Smooth muscle cell (in vitro differentiated cells): Measurements from ENCODE around the gene ABCG1. TPM values are rescaled to one million over a fixed set of nuclear protein-coding genes. Genes with fewer than 3 reads are reported as not detected.

Source experiments
- DNase-seq: peaks from one replicate; lab custom pipeline; 2025; ENCODE audit not compliant: unreplicated experiment; lab: John Stamatoyannopoulos, UW
- H2AFZ ChIP-seq: fragments of 200-600 bp; sonication (generic); 2 replicates; pipeline ENCODE4 v1.6.0; 2016; ENCODE audit warnings: antibody characterized with exemption, low read depth, mild to moderate bottlenecking
- H3F3A ChIP-seq: fragments of 200-600 bp; sonication (generic); 2 replicates; pipeline ENCODE4 v1.6.0; 2017; ENCODE audit warnings: antibody characterized with exemption, low read depth
- H3K27ac ChIP-seq: fragments of 200-600 bp; sonication (generic); 2 replicates; pipeline ENCODE4 v1.5.1; 2016; ENCODE audit warnings: low read depth, mild to moderate bottlenecking
- H3K27me3 ChIP-seq: fragments of 200-600 bp; sonication (generic); 2 replicates; pipeline ENCODE4 v1.6.1; 2016; ENCODE audit warnings: low read depth, mild to moderate bottlenecking
- H3K36me3 ChIP-seq: fragments of 200-600 bp; sonication (generic); 2 replicates; pipeline ENCODE4 v1.5.1; 2016; ENCODE audit warnings: low read depth
- H3K4me1 ChIP-seq: fragments of 200-600 bp; sonication (generic); 2 replicates; pipeline ENCODE4 v1.5.1; 2016; ENCODE audit warnings: low read depth
- H3K4me2 ChIP-seq: fragments of 200-600 bp; sonication (generic); 2 replicates; pipeline ENCODE4 v1.6.0; 2016; ENCODE audit warnings: mild to moderate bottlenecking
- H3K4me3 ChIP-seq: fragments of 200-600 bp; sonication (generic); 2 replicates; pipeline ENCODE4 v1.5.1; 2016; ENCODE audit warnings: mild to moderate bottlenecking
- H3K79me2 ChIP-seq: fragments of 200-600 bp; sonication (generic); 2 replicates; pipeline ENCODE4 v1.6.0; 2016; ENCODE audit warnings: low read depth, mild to moderate bottlenecking
- H3K9ac ChIP-seq: fragments of 200-600 bp; sonication (generic); 2 replicates; pipeline ENCODE4 v1.6.0; 2016; ENCODE audit warnings: low read depth
- H3K9me3 ChIP-seq: fragments of 200-600 bp; sonication (generic); replicated peaks from 2 replicates; pipeline ENCODE4 v1.5.1; 2016; ENCODE audit warnings: low read depth
- H4K20me1 ChIP-seq: fragments of 200-600 bp; sonication (generic); 2 replicates; pipeline ENCODE4 v1.6.0; 2016; ENCODE audit warnings: low read depth
- CTCF ChIP-seq: fragments of 200-600 bp; sonication (generic); IDR thresholded peaks from 2 replicates; pipeline ENCODE4 v1.5.1; 2017; ENCODE audit warnings: borderline replicate concordance, mild to moderate bottlenecking, antibody characterized with exemption; ENCODE audit not compliant: insufficient read depth, poor library complexity, severe bottlenecking
- WGBS: methylation state at CpG from one replicate; pipeline ENCODE4 v1.1.7; 2016; ENCODE audit warnings: low lambda C conversion rate; 5-methylcytosine and 5-hydroxymethylcytosine counted together
- polyA plus RNA-seq: library from polyadenylated mRNA; unstranded; fragments of >200 nt; fragmentation: Nextera tagmentation; extraction: Ambion mirVana; gene quantifications from 2 replicates; pipeline ENCODE4 v1.2.1, GENCODE V29; 2016
- total RNA-seq: library from RNA; depleted of rRNA; stranded (reverse); fragments of >200 nt; gene quantifications from 2 replicates; pipeline ENCODE4 v1.2.3, GENCODE V29; 2014

ABCG1 gene
- total and polyA plus RNA-seq, 2 experiments from 2014 or later: 0.55 to 2.9 TPM

GRCh38 chr21:42233067-42233961 is 14.4 kb downstream of the ABCG1 start:
- DNase-seq: no peak
- peaks cover 21% of the 10 kb centered on the region for H3F3A ChIP-seq

DNA sequence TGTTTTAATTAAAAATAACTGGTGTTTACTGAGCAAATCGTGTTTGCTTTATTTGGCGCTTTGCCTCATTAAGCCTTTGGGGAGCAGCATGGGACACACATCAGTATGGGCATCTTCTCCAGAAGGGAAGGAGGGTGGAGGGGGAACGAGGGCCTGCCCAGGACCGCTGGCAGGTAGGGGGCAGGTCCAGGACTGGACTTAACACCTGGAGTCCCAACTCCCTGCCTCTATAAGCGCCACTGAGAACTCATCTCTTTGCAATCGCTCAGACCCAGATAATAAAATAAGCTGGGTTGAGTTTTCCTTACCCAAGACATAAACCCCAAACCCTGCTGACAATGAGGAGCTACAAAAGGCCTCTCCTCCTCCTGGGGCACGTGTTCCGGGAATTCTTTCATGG is 15.1 kb downstream of the ABCG1 start:
- Histone ChIP-seq H2AFZ (no peak overlapping the region), H3K4me2 (peak overlapping the region; percentile 93), H3K27me3 (peaks cover 4% of the 10 kb centered on the region)

More at GRCh38 chr21:42233067-42233961, 14.4 kb downstream of the ABCG1 start:
- Histone ChIP-seq H3K27ac (peak overlapping the region; percentile 29), H4K20me1 (no peaks in the 10 kb centered on the region), H3K4me2 (peak overlapping the region; percentile 93), H3K4me1 (peaks cover 24% of the 10 kb centered on the region), H3K79me2 (no peaks in the 10 kb centered on the region), H3K36me3 (no peaks in the 10 kb centered on the region), H3K9me3 (no peaks in the 10 kb centered on the region), H3K4me3 (no peak overlapping the region), H2AFZ (no peak overlapping the region), H3K9ac (no peak overlapping the region), H3K27me3 (peaks cover 4% of the 10 kb centered on the region)
- WGBS: 56% methylated on average over 14 of the region's 14 CpGs
- TF ChIP-seq CTCF: peak; percentile 12

GRCh38 chr21:42234464-42235241 is 15.7 kb downstream of the ABCG1 start:
- Histone ChIP-seq H3K9ac (peak overlapping the region; percentile 62), H3K4me3 (peak overlapping the region; percentile 54), H3K79me2 (no peaks in the 10 kb centered on the region), H3K36me3 (no peaks in the 10 kb centered on the region), H3K27ac (peak overlapping the region; percentile 34), H3F3A (peaks cover 21% of the 10 kb centered on the region), H2AFZ (peak overlapping the region; percentile 30), H3K4me2 (peak overlapping the region; percentile 93), H3K9me3 (no peaks in the 10 kb centered on the region), H3K4me1 (peaks cover 24% of the 10 kb centered on the region), H3K27me3 (peaks cover 2% of the 10 kb centered on the region), H4K20me1 (no peaks in the 10 kb centered on the region)
- 4% methylated on average over 60 of the region's 73 CpGs for WGBS
- DNase-seq: no peak
- no peak for TF ChIP-seq CTCF

More for the DNA sequence above, 15.1 kb downstream of the ABCG1 start:
- WGBS: 74% methylated on average over 8 of the region's 8 CpGs
- Histone ChIP-seq H4K20me1 (no peaks in the 10 kb centered on the region), H3F3A (peaks cover 21% of the 10 kb centered on the region), H3K4me1 (peaks cover 24% of the 10 kb centered on the region), H3K27ac (peak overlapping the region; percentile 34), H3K9ac (no peak overlapping the region), H3K79me2 (no peaks in the 10 kb centered on the region), H3K9me3 (no peaks in the 10 kb centered on the region), H3K36me3 (no peaks in the 10 kb centered on the region), H3K4me3 (peak overlapping the region; percentile 54)
- TF ChIP-seq CTCF: no peak
- DNase-seq: no peak
